Activated CD4-positive, alpha-beta T cell treated with anti-CD3 and anti-CD28 coated beads, Interleukin-2, amount 50 U/mL, for 16 hours (primary cell): ENCODE results near the gene COL9A3.
A peak's percentile ranks its signal among the peaks of the same experiment; 100 is the strongest.

ENCODE experiments used
- DNase-seq: peaks from one replicate; pipeline ENCODE4 v3.0.0-alpha.2; 2020

The COL9A3 gene

GRCh38 chr20:62860391-62860923, 43.6 kb downstream of the COL9A3 start:
- DNase-seq, result no peak

DNA sequence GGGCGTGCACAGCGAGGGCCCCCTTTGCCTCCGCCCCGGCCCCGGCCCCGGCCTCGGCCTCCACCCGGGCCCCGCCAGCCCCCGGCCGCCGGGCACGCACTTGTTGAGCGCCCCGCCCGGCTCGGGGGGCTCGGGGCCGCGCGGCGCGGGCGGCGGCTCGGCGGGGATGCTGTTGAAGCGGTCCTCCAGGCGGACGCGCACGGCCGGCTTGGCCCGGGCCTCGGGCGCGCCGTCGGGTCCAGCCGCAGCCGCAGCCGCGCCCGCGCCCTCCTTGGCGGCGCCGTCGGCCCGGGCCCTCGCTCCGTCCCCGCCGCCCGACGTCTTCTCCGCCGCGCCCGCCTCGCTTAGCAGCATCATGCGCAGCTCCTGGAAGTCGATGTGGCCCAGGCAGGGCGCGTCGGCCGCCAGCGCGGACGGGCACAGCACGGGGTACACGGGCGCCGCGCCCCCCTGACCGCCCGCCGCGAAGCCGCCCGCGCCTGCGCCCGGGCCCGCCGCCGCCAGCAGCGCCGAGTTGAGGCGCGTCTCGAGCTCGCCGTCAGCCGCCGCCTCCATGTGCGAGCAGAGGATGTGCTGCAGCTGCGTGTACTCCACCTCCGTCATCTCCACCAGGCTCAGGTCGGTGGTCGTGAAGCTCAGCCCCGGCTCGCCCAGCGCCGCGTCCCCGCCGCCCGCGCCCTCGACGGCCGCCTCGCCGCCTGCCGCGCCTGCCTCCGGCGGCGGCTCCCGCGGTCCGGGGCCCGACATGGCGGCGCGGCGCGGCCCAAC, 44.3 kb downstream of the COL9A3 start:
- DNase-seq, result peak; percentile 27

- peak; percentile 93 for DNase-seq
These were observed 45.0 kb downstream of the COL9A3 start, which contains the start of gene TCFL5 for GRCh38 chr20:62861726-62862336. Gene TCFL5 (minus strand): TSS chr20:62861822. CDS start chr20:62861670, 152 bp downstream.

GRCh38 chr20:62864207-62864606, 47.4 kb downstream of the COL9A3 start:
- no peak for DNase-seq

GRCh38 chr20:62872184-62872847, 55.5 kb downstream of the COL9A3 start:
- DNase-seq, result no peak

GRCh38 chr20:62872862-62873261, 56.0 kb downstream of the COL9A3 start:
- DNase-seq, result no peak

GRCh38 chr20:62873280-62873679, 56.4 kb downstream of the COL9A3 start:
- no peak for DNase-seq

DNA sequence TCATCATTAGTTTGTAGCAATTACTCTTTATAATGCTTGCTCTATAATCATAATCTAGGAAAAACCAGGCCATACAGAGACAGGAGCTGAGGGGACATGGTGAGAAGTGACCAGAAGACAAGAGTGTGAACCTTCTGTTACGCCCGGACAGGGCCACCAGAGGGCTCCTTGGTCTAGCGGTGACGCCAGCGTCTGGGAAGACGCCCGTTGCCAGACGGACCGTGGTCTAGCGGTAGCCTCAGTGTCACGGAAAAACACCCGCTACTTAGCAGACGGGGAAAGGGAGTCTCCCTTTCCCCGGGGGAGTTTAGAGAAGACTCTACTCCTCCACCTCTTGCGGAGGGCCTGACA, 56.8 kb downstream of the COL9A3 start:
- peak; percentile 41 for DNase-seq

GRCh38 chr20:62874964-62875344, 58.1 kb downstream of the COL9A3 start:
- no peak for DNase-seq

DNA sequence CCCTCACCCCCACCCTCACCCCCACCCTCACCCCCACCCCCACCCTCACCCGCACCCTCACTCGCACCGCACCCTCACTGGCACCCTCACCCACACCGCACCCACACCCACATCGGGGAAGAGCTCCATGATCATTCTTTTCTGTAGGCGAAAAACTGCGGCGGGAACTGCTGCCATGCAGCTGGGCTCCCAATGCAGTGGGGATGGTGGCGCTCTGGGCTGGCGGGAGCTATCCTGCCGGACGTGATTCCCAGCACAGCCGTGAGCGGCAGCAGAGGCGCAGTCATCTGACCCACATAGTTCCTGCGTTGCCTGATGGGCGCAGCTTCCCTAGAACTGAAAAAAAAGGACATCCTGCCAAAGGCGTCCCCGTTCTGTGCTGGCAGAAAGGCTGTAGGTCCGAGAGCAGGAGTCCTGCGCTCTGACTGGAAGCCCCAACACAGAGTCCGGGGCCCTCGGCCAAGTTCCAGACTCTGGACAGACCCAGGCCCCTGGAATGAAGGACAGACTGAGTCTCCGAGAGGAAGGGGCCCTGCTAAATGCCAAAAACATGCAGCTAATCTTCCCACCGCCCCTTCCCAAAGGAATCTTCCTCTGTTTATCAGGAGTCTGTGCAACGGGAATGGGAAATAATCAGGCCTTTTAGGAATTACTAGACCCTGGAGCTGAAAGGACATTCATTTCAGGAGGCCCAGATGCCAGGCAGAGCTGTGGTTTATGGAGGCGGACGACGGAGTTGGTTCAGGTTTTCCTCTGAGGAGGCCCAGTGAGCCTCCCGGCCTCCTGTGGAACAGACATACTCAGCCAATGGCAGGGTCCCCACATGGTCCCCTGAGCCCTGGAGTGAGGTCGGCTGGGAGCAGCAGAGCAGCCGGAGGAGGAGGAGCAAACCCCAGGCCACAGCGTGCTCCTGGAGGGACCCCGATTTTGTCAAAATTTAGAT, 58.8 kb downstream of the COL9A3 start:
- DNase-seq, result no peak

DNA sequence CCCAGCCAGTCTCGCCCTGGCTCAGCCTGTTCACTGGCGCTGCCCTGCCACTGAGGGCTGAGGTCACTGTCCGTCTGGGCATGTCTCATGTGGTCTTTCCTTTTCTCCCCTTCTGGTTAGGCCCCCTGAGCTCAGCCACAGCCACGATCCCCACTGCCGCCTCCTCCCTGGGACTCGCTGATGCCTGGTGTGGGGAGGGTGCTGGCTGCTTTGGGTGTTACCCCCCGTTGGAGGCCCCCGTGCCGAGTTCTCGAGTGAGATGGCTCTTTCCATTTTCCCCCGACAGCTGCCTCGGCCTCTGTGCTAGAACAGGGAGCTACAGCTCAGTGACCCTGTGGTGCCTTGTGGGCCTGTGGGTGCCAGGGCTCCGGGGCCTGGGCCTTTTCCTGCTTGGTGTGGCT, 59.7 kb downstream of the COL9A3 start:
- DNase-seq, result no peak

DNA sequence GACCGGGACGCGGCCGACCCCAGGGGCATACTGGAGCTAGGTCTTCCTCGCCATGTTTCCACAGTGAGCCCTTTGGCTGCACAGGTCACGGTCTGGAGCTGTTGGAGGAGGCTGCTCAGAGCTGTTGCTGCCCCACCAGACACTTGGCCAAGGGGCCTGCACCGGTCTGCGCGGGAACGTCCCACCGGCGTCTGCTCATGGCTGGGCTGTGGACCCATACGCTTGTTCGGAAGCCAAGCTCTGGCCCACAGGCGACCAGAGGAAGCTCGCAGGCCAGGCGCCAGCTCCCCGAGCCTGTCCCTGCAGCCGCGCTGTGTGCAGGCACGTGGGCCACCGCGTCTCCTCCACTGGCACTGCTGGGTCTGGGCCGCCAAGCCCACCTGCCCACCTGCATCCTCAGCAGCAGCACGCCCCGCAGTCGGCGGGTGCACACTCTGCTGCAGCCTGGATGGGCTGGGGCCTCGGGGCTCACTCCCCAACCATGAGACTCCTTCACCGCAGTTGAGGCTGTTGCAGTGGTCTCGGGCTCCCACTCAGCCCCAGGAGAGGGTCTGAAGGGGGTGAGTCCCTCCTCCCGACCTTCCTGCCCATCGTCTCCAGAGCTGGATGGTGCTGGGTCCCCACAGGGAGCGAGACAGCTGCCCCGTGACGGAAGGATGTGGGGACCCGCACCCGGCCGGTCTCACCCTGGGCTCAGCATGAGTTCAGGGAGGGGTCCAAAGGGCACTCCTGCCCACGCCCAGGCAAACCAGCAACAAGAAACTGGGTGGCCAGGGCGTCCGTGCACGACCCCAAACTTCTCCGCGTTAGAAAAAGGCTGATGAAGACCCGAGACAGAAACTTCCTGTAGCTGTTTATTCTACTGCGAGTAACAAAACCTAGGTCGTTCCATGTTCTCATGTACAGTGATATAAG, 60.3 kb downstream of the COL9A3 start:
- no peak for DNase-seq

GRCh38 chr20:62878244-62879038, 61.6 kb downstream of the COL9A3 start:
- DNase-seq, result no peak

DNA sequence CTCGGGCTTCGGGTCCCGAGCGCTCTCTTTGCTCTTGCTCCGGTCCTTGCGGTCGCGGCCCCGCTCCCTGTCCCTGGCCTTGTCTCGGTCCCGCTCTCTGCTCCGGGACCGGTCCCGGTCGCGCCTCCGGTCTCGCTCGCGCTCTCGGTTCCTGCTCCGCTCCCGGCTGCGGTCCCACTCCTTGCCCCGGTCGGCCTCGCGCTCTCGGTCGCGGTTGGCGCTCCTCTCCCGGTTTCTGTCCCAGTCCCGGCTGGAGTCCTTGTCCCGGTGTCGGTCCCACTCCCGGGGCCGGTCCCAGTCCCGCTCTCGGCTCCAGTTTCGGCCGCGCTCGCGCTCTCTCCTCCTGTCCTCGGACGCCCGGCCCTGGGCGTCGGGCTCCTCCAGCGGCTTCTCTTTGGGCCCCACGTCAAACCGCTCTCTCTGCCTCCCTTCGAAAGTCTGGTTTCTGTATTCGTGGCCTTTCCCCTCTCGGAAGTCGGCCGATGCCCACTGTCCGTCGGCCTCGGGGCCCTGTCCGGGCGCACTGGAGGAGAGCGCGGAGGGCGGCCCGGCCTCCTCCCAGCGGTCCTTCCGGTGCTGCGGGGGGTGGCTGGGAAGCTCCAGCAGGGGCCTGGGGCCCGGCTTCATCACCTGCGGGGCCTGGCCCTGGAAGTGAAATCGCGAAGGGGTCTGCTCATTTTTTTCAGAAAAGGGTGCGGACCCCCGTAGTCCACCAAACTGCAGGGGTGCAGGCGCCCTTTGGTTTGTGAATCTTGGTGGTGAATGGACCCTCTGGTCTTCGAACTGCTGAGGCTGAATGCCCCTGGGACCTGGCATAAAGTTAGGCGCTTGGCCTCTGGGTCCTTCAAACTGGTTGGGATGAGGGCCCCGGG, 62.7 kb downstream of the COL9A3 start:
- DNase-seq, result no peak

DNA sequence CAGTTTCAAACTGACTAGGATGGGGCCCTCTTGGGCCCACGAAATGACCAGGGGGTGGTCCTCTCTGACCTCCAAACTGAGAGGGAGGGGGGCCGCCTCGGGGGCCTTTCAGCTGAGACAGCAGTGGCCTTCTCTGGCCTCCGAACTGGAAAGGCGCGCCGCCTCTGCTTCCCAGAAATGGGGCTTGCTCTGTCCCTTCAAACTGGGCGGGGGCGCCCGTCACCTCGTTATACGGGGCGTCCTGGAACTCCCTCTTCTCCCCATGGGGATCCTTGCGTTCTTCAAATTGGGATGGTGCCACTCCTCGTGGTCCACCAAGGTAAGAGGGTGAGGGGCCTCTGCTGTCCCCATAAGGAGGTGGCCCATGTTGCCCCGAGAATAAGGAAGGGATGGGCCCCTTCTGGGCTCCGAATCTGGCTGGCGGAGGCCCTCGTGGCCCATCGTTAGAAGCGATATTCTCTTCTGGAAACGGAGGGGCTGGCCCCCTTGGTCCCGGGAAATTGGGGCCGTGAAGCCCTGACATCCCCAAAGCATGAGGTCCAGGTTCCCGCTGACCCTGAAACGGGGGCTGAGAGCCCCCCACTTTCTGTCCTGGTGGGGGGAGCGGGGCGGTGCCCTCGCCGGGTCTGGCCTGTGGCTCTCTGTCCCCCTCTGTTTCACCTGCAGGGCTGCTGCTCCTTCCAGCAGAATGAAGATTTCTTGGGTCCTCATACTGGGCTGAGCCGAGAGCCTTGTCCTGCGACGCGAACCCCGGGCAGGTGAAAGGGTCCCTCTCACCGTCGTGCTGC, 63.5 kb downstream of the COL9A3 start:
- DNase-seq, result no peak

DNA sequence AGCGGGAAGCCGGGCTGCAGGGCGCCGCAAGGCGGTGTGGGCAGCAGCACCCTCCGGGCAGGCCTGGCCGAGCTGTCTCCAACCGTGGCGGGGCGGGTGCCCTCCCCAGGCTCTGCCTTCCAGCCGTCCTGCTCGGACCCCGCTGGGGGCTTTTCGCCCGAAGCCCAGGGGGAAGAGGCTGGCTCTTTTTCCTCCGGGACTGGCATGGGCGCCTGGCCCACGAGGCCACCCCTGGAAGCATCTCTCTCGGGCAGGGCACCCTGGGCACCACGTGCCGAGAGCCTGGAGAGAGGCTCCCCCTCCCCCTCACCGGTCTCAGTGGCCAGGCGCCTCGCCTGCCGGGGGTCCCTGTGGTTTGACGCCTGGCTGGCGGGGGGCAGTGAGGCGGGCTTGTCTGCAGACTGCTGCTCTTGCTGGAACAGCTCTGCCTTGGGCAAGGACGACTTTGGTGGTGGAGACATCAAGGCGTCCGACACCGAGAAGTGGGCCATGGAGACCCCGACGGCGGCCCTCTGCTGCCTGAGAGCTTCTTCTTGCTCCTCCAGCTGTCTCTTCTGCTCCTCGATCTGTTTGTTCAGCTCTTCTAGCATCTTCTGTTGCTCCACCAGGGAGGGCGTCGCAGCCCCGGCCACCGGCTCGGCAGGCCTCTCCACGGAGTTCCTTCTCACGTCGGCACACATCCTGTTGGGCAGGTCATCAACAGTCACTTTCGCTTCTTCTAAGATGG, 64.2 kb downstream of the COL9A3 start:
- DNase-seq, result no peak

GRCh38 chr20:62881662-62882395, 65.0 kb downstream of the COL9A3 start:
- no peak for DNase-seq
